SKM-1 (cell line): ENCODE measurements around the gene SMIM3.

Experiments used
- DNase-seq: peaks from one replicate; lab custom pipeline; 2025; ENCODE audit not compliant: unreplicated experiment; lab: John Stamatoyannopoulos, UW

SMIM3 gene

DNA sequence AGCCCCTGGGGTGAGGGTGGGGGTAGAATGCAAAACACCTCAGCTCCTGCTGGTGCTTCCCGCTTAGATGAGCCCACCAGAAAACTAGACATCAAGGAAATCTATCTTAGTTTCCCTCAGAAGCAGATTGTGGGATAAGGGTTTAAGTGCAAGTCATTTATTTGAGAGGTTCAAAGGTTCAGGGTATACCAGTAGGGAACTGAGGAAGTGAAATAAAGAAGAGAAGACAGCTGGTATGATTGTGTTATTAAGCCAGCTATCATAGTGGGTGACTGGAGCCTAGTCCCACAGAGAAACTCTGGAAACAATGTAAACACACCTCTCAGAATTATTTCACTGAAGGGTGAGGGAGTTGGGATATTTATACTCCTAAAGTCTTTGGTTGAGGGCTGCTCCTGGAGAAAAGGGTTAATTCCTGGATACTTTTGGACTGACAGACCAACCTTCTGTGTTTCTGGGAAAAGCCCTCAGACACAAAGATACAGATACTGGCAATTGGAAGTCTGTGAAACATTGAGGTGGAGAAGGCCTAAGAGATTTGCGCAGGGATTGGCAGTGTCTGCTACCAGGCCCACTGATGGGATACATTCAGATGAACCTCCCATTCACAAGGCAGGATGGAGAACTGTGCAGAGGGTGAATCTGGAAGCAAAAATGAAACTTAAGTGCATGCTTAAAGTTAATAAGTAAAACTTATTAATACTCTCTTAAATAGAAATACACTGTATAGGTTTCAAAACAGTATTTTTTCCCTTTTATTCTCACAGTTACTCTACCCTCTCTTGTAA, 13.4 kb upstream of the SMIM3 start:
- DNase-seq = peak; percentile 54

DNA sequence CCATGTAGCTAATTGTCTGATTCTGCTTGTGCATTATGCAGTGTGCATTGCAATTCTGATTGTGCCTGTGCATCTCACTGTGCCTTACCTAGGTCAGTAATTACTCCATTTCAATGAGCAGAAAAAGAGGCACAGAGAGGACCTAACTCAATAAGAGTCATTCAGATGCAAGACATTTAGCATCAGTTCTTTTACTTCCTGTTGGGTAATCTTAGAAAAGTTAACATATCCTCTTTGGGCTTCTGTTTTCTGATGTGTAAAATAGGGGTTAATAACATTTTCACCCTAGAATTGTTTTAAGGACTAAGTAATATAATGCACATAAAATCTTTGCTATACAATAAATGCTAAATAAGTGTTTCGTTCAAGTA, 12.8 kb upstream of the SMIM3 start:
- peak; percentile 39 for DNase-seq

DNA sequence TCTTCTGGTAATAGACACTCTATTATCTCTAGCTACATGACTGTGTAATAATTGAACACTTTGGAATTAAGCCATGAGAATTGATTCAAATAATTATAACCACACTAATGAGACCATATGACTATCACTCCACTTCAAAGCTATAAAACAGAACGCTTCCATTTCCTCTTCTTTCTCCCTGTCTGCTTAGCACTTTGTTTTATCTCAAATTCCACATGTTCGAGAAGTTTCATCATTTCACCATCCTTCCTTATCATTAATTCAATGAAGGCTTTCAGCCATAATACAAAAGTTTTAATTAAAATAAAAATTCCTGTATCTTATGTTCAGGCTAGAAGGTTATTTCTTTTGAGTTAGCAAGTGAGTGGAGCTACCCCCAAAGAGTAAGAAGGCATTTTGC, 12.3 kb upstream of the SMIM3 start:
- no peak for DNase-seq

DNA sequence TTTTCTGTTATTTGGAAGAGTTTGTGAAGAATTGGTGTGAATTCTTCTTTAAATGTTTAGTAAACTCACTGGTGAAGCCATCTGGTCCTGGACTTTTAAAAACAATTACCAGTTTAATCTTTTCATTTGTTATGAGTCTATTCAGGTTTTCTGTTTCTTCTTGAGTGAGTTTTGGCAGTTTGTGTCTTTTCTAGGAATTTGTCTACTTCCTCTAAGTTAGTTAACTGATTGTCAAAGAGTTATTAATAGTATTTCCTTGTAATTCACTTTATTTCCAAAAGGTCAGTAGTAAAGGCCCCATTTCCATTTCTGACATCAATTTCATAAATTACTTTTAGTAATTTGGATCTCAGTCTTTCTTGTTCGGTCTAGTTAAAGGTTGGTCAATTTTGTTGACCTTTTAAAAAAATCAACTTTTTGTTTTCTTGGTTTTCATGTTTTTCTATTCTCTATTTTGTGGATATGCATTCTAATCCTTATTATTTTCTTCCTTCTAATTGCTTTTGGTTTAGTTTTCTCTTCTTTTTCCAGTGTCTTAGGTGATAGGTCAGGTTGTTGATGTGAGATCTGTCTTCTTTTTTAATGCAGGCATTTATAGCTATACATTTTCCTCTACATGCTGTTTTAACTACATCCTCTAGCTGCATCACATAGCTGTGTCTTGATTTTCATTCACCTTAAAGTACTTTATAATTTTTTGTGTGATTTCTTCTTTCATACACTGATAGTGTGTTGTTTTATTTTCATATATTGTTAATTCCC, 7.3 kb upstream of the SMIM3 start:
- no peak for DNase-seq

DNA sequence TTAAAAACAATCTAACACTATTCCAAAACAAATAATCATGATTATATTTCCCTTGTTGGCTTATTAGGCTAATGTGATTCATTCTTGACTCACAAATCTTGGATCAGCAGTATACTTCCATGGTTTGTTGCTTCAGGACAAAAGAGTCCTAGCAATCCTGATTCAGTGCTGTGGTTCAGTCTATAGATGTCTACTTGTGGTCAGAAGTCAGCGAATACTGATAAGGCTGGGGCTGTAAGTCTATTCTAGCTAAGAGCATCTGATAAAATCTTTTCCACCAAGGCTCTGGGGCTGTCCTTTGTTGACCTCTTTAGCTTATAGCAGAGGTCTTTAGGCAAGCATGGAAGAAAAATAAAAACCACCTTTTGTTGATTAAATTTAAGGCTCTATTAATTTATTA, 4.4 kb upstream of the SMIM3 start:
- DNase-seq = no peak

DNA sequence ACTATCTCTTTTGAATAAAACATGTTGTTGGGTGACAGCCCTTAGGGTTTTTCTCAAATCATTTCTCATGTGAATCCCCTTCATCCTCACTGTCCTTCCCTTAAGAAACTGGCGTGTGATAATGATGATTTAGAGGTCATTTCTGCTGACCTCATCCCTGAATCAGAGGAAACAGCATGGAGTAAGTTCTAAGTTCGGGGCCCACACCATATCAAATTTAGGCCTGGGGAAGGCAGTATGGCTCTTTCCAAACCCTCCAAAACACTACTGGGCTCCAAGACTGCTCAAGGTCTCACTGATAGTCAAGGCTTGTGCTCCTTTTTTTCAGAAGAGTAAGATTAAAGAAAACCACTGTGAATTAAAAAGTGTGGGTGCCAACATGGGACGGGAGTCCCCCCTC, 872 bp upstream of the SMIM3 start:
- no peak for DNase-seq

DNA sequence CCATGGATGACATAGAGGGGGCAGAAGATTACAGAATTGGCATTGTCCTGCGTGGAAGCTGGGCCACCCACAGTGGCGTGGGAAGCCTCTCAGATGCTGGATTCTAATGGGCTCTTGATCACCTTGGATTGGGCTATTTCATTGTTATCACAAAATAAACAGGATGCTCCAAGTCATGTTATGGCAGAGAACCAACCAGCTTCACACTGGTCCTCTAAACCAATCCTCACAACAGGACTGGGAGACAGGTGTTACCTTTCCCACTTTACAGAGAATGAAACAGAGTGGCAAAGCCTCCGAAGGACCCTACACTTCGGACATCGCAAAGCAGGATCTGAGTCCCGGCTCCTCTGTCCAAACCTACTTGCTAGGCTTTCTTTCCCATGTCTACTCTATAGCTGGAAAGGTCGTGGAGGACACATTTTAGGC, 455 bp upstream of the SMIM3 start:
- DNase-seq = no peak

DNA sequence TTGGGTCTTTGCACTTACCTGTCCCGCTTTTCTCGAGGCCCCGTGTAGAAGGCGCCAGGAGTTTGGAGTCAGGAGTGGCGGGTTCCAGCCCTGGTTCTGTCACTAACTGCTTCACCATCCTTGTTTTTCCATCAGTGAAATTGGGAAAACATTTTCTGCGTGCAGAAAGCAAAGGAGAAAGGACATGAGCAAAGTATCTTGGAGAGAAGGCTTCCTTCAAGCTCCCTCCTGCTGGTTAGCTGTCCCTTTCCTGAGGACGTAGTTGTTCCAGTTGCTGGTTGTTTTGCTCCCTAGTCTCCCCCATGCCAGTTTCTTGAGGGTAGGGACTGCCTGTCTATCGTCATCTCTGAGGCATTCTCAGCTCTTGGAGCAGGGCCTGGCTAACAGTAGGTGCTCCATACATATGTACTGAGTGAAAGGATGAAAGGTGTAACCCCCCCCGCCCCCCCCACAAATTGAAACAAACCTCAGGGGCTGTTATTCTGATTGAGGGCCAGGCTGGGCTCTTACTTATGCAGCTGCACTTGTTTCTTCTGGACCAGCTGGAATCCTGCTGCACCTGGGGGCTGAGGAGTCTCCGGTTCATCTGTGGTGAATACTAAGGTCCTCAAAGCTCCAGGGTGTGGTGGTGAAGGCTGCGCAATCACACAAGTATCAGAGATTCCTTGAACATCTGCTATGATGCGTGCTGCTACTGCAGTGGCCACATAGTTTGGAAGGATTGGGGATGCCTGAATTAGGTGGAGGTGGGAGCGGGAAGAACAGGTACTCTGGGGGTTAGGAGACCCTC, 1.0 kb downstream of the SMIM3 start:
- no peak for DNase-seq

DNA sequence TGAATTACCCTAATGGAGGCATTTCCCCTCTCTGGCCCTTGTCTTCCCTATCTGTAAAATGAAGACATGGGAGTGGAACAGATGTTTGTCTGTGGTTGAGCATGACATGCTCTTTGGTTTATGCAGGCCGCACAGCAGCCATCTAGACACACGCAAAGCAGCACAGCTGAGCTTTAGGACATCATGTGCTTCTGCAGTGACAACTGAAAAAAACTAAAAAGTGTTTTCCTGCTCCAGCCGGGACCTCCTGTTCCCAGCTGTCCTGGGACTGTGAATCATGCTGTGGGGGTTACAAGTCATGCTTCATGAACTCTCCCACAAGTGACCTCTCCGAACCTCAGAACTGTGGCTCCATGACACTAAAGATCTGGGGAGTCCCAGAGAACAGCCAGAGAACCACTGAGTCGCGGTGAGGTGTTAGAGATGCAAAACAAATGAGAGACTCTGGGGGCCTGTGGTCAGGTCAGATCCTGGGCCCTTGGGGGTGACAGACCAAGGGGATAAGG, 1.7 kb downstream of the SMIM3 start:
- DNase-seq = no peak

DNA sequence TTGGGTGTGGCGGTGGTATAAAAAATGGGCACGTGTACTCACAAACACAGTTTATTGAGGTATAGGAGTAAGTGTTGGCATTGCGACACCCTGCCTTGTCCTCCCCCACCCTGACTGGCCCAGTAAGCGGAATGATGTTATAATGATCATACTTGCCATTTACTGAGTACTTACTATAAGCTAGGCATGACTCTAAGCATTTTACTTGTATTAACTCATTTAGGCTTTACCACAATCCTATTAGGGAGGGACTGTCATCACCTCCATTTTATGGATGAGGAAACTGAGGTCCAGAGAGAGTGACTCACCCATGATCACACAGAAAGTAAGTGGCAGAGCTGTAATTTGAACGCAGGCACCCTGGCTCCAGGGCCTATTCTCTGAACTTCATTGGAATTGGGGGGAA, 2.3 kb downstream of the SMIM3 start:
- DNase-seq = no peak

DNA sequence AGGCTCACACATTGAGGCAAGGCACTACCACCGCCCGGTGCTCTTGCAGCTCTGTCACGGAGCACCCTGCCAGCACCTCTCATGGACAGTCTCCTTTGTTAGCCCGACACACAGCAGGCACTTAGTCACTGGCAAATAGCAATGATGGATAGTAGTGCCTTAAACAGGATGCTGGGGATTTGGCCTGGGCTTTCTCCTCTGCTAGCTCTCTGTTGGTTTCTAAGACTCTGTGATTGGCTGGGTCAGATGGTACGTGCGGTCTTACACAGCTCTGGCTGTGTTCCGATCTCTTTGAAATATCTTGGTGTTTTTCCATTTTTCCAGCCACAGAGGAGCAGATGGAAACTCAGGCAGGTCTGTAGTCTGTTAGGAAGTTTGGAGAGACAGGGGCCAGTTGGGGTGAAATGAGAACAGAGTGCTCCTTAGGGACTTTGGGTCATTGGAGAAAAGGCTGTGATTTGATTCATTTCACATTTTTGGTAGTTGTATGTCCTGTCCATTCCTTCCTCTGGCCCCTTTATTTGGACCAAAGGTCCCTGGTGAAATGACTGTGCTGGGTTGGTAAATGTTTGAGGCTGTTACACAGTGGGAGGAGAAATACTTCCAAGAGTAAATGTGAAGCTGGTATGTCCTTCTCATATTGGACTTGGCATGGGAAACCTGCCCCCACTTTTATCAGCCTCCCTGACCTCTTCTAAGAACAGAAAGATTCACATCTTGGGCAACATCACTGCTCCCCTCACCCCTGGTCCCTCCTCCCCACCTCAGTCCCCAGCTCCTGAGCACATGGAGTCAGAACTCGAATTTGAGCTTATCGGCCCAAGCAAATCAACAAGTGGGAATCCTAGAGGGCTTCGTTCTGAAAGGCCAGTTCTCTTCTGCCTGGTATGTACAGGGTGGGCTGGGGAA, 3.4 kb downstream of the SMIM3 start:
- no peak for DNase-seq

DNA sequence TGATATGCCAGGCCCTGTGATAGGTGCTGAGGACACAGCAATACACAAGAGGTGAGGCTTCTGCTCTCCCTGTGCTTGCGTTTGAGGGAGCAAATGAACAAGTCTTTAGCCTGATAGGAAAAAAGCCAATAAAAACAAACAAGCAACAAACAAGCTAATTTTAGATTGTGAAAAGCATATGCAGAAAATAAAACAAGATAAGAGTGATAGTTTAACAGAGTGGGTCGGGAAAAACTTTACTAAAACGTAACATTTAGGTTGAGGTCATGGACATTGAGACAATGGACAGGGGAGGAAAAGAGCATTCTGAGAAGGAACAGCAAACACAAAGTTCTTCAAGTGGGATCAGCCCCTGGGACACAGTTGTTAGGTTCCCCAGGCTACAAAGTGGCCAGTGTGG, 4.3 kb downstream of the SMIM3 start:
- no peak for DNase-seq

DNA sequence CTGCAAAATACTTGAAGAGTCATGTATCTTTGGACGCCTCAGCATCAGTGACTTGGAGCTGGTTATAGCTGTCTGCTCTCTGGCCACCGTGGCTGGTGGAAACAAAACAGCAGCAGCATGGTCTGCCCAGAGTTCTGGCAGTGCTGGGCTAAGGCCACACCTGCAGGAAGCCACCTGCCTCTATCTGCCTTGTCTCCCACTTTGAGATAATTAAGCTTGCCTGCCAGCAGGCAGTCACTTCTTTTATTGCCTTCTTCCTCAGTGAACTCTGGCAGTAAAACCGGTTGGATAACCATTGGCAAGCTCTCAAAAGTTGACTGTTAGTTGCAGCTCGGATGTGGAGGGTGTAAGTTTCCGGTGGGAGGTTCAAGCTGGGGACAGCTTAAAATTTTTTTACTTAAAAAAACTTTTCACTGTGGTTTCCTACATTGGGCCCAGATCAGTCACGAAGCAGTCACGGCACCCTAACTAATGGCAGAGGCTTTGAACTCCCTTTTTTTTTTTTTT, 4.9 kb downstream of the SMIM3 start:
- peak; percentile 54 for DNase-seq

DNA sequence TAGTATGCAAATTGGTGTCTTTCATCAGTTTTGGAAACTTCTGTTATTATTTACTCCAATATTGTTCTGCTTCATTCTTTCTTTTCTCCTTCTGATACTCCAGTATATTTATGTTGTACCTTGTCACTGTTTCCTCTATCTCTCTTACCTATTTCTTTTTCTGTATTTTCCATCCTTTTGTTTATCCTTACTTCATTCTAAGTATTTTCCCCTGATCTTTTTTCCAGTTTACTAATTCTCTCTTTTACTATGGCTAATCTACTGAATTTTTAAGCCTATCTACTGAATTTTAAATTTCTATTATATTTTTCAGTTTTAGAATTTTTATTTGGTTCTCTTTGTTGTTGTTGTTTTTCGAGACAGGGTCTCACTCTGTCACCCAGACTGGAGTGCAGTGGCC, 7.4 kb downstream of the SMIM3 start:
- DNase-seq = no peak

DNA sequence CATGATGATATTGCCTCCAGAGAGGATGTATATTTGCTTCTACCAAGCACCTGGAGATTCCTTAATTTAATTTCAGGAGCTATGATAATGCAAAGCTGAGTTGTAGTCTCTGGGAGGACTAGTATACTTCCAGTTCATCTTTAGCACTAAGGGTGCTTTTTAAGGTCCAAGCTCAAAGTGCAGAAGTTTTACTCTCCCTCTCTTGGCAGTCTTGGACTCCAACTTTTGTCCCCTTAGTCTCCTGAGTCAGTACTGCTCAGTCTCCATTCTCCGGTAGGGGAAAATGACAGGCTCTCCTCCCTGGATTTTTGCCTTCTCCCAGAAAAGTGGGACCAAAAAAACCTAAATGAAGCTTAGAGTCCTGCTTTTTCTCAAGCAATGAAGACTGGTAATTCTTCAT, 8.3 kb downstream of the SMIM3 start:
- DNase-seq = no peak

DNA sequence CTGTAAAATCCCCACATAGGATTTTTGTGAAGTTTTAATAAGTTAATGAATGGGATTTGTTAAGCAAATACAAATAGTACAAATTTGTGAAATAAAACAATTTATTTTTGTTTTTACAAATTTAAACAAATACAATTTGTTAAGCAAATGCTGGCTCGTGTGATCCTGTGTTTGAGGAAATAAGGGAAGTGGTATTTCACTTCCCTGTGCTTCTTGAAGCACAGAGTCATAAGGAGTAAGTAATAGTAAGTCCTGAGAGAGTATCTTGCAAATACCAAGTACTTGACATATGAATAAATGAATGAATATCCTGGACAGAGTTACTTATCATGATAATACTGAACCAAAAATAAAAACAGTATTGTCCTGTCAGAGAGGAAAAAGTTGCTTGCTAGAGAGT, 9.1 kb downstream of the SMIM3 start:
- DNase-seq = peak; percentile 55

DNA sequence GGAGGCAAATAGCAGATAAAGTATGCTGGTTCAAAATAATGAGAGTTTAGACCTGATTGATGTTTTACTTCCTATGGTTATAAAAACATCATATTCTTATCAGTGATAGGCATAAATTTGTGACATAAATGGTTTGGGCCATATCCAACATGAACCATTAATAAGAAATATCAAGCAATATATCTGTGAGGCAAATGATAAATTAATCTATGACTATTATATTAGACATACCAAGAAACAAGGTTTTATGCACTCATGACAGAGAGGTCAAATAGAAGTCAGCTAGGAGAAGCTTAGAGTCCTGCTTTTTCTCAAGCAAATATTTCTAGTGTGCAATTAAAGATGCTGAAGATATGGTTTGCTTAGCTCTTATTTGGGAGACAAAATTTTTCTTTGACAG, 10.4 kb downstream of the SMIM3 start:
- DNase-seq = no peak

DNA sequence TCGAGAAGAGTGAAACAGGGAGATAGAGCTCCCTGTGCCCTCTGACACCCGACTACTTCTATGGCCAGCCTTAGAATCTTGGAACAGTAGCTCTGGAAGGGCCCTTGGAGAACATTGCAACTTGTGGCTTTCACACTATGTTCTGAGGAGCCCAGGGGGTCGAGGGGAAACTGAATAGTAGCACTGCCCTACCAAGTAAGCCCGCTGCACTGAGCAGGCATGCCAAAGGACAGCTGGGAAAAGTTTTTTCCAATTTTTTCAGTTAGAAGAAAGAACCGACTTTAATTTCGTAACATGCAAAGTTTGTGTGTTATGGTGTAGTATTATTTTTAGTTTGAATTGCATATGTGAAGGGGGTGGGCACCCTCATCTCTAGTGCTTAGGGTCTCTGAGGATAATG, 10.9 kb downstream of the SMIM3 start:
- DNase-seq = no peak

DNA sequence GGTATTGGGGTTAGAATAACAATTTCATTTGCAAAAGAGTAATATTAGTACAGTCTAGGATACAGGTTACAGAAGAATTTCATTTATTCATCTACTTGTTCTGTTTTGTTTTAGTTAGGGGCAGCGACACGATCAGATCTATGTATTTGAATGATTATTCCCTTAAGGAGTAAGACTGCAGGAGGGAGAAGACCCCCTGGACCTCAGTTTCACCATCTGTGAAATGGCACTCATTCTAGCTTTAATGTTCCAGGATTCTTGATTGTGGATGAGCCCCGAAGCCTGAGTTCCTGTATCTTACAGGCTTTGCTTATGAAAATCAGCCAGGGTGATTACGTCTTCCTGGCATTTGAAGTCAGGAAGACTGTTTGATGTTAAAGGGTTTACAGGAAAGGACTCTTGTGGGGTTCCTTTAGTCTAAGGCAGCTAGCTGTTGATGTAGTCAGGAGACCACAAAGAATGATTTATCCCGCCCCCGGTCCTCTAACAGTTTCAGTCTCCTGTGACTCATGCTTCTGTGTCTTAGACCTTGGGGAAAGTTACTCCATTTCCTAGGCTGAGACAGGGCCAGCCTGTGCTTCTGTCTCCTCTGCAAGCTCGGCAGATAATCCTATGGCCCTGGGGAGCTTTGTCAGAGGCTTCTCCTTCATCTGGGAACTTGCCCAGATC, 11.5 kb downstream of the SMIM3 start:
- peak; percentile 64 for DNase-seq

DNA sequence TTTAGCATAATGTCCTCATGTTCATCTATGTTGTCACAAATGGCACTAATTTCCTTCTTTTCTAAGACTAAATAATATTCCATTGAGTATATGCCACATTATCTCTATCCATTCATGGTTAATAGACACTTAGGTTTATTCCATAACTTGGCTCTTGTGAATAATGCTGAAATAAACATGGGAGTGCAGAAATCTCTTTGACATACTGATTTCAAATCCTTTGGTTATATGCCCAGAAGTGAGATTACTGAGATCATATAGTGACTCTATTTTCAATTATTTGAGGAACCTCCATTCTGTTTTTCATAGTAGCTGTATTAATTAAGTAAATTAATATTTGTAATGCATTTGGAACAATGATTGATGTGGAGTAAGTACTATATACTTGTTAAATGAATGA, 13.0 kb downstream of the SMIM3 start:
- DNase-seq = no peak
